ENCODE measurements around the gene FBRS. TPM values are rescaled to one million over a fixed set of nuclear protein-coding genes. Genes with fewer than 3 reads are reported as not detected.

FBRS gene
- total RNA-seq, 1 experiment from 2014 or later: 16.8 TPM

GRCh38 chr16:30666681-30667080 lies 8.4 kb downstream of the FBRS start:
- Histone ChIP-seq H2BK120ac (ENCODE audit: low read depth, low read length, poor library complexity, severe bottlenecking) (no peak overlapping the region), H4K5ac (ENCODE audit: insufficient read length, low read depth, low read length) (no peak overlapping the region), H2BK20ac (ENCODE audit: low read depth, low read length, poor library complexity, severe bottlenecking) (no peak overlapping the region), H3K79me2 (ENCODE audit: insufficient read depth, low read length) (no peaks in the 10 kb centered on the region), H3K27ac (ENCODE audit: insufficient read length, low read depth, low read length) (no peak overlapping the region), H3K4ac (ENCODE audit: low read depth, low read length) (no peak overlapping the region), H3K4me2 (ENCODE audit: insufficient read depth, insufficient read length, low read length) (no peak overlapping the region), H3K23me2 (ENCODE audit: insufficient read length, low read depth, low read length, poor library complexity, severe bottlenecking) (peaks cover 5% of the 10 kb centered on the region), H3K23ac (ENCODE audit: insufficient read length, low read depth, low read length) (no peak overlapping the region), H3T11ph (ENCODE audit: low read length) (no peak overlapping the region), H3K56ac (ENCODE audit: insufficient read length, low read depth, low read length) (no peak overlapping the region), H2BK15ac (ENCODE audit: low read depth, low read length) (no peak overlapping the region), H3K4me1 (ENCODE audit: insufficient read depth, low read length) (no peaks in the 10 kb centered on the region), H3K9me3 (ENCODE audit: control insufficient read depth, low read depth, low read length) (no peaks in the 10 kb centered on the region), H3K79me1 (ENCODE audit: insufficient read depth, low read depth, low read length, poor library complexity, severe bottlenecking) (no peaks in the 10 kb centered on the region), H3K27me3 (ENCODE audit: insufficient read depth, low read length) (peaks cover 28% of the 10 kb centered on the region), H4K8ac (replicated peaks; ENCODE audit: insufficient read length, low read depth, low read length) (no peak overlapping the region), H2AK5ac (ENCODE audit: insufficient read length, low read length) (no peak overlapping the region), H2AFZ (ENCODE audit: low read length) (no peak overlapping the region), H3K18ac (ENCODE audit: insufficient read length, low read depth, low read length) (no peak overlapping the region), H3K14ac (ENCODE audit: insufficient read depth, low read length) (no peak overlapping the region), H4K91ac (ENCODE audit: insufficient read length, low read depth, low read length) (no peak overlapping the region), H2BK5ac (ENCODE audit: insufficient read length, low read length) (no peak overlapping the region), H2BK12ac (ENCODE audit: insufficient read length, low read depth, low read length) (no peak overlapping the region), H4K20me1 (ENCODE audit: control insufficient read depth, insufficient read depth, insufficient read length) (no peaks in the 10 kb centered on the region), H3K9ac (ENCODE audit: extremely low read depth, insufficient read length, low read length) (no peak overlapping the region)
- no CpG with 5 or more reads among the region's 7 CpGs for WGBS (ENCODE audit: extremely low coverage, insufficient read length, low lambda C conversion rate)
- Mint-ChIP-seq H3K9me3 (no peaks in the 10 kb centered on the region), H3K4me1 (no peaks in the 10 kb centered on the region), H3K27me3 (ENCODE audit: low read depth) (peaks cover 87% of the 10 kb centered on the region), H3K27ac (no peak overlapping the region), H3K4me3 (no peak overlapping the region; a peak in 1 of 5 replicates), H3K36me3 (ENCODE audit: insufficient read depth in 1 of 3, low read depth in 3 of 3) (peaks cover 25 to 65% (median 49%) of the 10 kb centered on the region in 3 experiments)
- DNase-seq: no peak
- no peak for TF ChIP-seq CTCF (conservative IDR thresholded peaks at IDR 0.05)

All from H9 (cell line).